CD4-positive, alpha-beta T cell treated with Interleukin-10 for 1 hour (primary cell): ENCODE data around the gene CD40LG.

Experiments
- DNase-seq: peaks from one replicate; pipeline ENCODE4 v3.0.0-alpha.2; 2020

CD40LG gene

DNA sequence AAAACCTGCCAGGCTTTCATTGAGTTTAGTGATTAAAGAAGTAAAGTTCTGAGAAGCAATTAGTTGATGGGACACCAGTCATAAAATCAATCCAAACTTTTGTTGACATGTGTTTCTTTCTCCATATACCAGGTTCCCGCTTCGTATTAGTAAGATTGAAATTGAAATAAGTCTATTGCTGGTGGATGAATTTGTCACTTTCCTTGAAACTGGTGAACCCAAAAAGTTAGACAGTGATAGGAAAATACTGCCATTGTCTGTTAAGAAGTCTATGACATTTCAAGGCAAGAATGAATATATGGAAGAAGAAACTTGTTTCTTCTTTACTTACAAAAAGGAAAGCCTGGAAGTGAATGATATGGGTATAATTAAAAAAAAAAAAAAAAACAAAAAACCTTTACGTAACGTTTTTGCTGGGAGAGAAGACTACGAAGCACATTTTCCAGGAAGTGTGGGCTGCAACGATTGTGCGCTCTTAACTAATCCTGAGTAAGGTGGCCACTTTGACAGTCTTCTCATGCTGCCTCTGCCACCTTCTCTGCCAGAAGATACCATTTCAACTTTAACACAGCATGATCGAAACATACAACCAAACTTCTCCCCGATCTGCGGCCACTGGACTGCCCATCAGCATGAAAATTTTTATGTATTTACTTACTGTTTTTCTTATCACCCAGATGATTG lies at the start of gene CD40LG:
Gene CD40LG, plus strand, starts transcription at position 482 of the 684 bp plus-strand sequence. Its CDS starts 91 bp downstream, at position 573.
- DNase-seq: no peak

DNA sequence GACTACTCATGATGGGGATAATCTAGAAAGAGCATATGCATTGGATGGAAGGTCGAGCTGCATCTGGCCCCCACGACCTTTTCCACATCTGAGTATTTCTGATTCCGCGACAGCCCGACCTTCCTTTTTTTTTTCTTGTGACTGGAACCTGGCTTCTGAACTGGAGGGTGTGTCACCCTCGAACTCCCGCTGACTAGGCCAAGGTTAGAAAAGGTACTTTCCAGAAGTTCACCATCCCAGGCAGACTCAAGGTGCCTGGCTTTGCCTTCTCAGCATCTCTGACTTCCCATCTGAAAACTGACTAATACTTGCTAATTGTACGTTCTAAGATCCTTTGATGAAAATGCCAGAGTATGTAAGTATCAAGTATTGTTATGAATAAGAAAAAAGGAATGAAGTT lies 49.3 kb upstream of the CD40LG start:
- peak; percentile 53 for DNase-seq

- no peak for DNase-seq
Observed at GRCh38 chrX:136600059-136600458, 47.9 kb upstream of the CD40LG start.

DNA sequence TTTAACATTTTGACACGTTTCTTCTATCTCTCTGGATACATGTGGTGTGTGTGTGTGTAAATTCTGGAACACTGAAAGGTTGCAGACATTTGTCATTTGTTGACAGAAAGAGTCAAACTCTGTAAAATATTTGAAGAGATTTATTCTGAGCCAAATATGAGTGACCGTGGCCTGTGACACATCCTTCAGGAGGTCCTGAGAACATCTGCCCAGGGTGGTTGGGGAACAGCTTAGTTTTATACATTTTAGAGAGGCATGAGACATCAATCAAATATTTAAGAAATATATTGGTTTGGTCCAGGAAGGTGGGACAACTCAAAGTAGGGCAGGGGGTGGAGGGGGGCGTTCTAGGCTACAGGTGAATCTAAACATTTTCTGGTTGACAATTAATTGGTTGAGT lies 40.7 kb upstream of the CD40LG start:
- DNase-seq: no peak

DNA sequence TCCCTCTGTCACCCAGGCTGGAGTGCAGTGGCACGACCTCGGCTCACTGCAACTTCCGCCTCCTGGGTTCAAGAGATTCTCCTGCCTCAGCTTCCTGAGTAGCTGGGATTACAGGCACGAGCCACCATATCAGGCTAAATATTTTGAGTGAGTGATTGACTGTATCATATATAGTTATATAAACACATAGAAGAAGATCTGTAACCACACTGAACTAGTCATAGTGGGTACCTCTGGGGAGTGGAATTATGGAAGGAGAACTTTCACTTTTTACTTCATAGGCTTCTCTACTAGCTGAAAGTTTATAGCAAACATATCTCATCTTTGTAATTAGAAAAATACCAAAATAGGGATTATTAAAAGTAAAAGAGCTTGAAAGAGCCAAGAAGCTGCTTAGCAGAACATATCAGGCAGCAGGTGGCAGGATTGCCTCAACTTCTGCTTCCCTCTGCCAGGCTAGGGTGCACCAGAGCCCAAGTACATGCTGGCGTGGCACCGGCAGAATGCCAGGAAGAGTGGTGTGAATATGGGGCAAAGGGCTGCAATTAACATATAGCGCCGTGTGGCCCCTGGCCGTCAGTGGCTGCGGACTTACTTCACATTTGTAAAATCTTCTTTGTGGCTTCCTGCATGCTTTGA lies 39.5 kb upstream of the CD40LG start:
- peak; percentile 71 for DNase-seq

DNA sequence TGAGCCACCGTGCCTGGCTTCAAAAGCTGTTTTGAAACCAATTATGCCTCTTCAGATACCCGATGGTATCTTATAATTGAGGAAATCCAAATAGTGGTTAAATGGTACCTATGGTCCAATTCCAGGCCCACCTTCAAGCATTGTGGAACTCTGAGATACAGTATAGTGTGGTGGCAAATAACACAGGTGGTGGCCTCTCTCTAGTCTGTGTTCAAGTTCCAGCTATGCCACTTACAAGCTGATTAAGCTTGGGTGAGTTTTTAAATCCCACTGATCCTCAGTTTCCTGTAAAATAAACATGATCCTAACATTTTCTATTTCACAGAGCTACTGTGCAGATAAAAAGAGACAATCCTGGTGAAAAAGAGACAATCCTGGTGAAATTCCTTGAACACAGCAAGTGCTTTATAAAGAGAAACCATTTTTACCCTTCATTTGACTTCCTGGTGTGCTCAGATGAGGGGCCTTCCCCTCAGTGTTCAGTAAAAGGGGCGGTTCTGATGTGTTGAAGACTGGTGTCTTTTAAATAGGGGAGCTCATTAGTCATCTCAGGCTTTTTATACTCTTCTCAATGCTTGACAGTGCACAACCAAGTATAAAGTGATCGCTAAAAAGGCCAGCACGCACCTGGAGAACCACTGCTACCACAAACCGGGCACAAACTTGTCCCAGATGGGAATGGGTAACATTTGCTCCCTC lies 30.8 kb upstream of the CD40LG start:
- DNase-seq: peak; percentile 56

GRCh38 chrX:136619899-136620505 lies 28.0 kb upstream of the CD40LG start:
- DNase-seq: peak; percentile 53

GRCh38 chrX:136620780-136621179 lies 27.2 kb upstream of the CD40LG start:
- DNase-seq: no peak

GRCh38 chrX:136622568-136622967 lies 25.4 kb upstream of the CD40LG start:
- DNase-seq: no peak

DNA sequence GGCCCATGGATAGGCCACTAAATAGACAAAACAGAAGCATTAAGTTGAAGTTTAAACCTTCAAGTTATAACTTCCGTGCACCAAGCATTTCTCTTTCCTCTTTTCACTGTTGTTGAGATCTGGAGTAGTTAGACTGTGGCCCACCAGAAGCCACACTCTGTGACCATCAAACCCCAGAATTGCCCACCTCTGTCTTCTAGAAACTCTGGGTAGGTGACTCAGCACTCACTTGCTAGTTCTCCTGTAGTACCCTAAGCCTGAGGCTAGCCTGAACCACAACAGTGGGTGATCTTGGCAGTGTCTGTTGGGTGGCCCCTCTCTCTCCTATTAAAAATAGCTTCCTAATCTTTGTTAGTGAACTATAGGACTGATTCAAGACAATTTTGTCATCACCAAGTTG lies 24.6 kb upstream of the CD40LG start:
- no peak for DNase-seq

- no peak for DNase-seq
Observed at GRCh38 chrX:136625246-136625645, 22.7 kb upstream of the CD40LG start.

DNA sequence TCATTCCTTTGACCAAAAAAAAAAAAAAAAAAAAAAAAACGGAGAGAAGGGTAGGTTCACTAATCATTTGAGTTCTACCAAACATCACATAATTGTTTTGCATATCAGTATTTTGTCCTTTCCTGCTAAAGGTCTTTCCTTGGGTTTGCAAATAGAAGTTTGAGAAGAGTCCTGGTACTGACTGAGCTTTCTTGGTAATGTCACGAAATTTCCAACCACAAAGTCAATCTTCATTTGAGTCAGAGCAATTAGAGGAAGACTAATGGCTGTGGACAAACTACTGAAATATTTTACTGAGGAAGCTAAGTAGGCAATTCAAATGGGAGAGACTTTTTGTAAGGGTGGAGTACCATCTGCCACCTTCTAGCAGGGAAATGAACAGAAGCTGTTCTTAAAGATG lies 21.7 kb upstream of the CD40LG start:
- no peak for DNase-seq

GRCh38 chrX:136626891-136627290 lies 21.1 kb upstream of the CD40LG start:
- DNase-seq: no peak

- DNase-seq: peak; percentile 41
Observed at GRCh38 chrX:136627409-136627808, 20.5 kb upstream of the CD40LG start.

GRCh38 chrX:136629084-136629750 lies 18.7 kb upstream of the CD40LG start:
- DNase-seq: peak; percentile 39

GRCh38 chrX:136630881-136631280 lies 17.1 kb upstream of the CD40LG start:
- no peak for DNase-seq

DNA sequence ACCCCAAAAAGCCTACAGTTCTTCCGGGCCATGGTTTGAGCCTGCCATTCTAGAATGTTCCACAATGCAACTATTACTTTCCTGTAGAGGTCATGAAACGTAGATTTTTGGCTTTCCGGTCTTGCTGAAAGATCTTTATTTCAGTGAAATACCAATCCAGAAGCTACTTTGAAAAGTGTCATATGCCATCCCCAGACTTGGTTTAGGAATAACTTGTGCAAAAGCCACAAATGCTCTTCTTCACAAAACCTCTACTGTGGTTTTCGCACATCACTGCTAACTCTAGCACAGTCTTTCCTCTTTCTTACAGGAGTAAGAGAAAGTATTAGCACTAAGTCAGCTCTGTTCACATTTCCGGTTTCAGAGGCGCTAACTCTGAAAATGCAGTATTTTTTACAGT lies 12.7 kb upstream of the CD40LG start:
- peak; percentile 59 for DNase-seq

DNA sequence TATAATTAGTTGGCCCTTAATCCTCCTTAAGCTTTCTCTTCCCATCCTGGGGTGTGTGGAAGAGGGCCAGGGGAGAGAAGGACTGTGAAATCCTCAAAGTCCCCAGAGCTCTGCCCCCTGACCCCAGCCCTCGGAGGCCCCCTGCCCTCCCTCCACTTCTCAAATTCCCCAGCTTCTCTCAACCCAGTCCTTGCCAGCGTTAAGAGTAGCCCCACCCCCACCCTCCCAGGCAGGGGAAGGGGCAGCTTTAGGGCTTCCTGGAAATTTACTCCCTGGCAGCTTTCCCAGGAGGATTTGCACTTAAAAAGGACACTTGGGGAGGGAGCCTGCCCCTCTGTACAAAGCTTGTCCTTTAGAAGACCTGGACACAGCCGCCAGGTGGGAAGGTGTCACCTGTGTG lies 11.8 kb upstream of the CD40LG start:
- no peak for DNase-seq

DNA sequence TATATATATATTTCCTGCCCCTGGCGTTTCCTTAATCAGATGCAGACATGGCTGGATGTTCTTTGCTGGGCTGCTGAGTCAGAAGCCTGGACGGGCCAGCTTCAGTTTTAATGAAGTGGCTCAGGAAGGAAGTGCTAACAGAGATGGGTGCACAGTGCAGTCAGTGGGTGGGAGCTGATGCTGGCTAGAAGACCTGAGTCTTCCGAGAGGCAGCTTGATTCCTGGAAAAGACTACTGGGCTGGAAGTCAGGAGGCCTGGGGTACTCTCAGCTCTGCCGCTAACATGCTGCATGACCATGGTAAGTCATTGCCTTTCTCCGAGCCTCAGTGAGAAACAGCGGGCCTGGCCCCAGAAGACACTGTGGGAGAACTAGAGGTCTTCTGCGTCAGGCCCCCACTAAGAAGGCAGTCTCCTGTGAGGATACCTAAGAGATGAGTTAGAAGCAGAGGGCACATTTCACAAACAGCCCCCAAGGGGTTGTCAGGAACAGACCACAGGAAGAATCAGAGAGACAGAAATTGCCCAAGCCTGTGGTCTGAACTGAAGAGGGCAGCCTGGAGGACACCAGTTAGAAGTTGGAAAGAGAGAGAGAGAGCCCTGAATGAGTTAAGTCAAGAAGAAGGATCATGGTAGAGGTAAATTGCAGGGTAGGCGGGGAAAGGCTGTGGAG lies 8.3 kb upstream of the CD40LG start:
- no peak for DNase-seq

DNA sequence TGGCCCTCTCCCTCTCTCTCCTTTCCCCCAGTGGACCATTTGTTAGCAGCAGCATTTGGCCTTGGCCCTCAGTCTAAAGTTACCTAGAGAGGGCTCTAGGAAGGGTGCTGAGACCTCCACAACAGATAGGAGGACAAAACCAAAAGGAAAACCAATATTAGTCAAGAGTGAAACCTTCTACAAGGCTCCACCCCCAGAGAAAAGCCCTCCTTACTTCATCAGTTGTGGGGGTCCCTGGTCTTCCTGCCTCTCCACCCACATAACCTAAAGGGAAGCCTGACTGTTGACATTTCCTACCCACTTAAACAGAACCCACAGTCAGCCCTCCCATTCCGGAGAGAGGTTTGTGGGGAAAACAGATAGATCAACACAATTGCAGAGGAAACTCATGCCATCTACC lies 4.7 kb upstream of the CD40LG start:
- no peak for DNase-seq

DNA sequence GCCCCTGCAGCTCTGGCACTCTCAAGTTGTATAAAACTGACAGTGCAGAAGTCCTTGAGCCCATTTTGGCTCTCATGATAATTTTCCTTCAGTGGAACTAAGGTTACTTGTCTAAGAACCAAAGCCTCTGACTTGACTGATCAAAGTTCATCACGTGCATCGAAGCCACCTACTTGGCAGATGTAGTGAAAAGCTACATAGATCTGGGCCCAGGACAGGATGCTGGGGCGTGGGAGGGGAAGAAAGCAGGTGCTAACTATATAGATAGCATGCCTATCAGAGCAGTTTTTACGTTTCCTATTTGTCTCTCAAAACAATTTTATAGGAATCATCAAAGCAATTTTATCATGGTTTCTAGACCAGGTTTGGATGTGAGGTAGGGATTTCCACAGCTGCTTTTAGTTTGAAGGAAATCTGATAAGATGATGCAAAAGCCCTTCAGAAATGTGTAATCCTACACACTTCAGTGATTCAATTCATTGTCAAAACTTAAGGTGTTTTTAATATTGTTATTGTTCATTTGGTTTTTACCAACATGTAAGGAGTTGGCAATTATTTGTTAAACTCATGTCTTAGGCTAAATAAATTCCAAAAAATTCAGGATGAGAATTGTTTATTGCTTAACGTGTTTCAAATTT lies 1.2 kb upstream of the CD40LG start:
- peak; percentile 57 for DNase-seq

GRCh38 chrX:136650811-136651210 lies 2.9 kb downstream of the CD40LG start:
- DNase-seq: no peak
